ENCODE data around the gene RANBP10. TPM values are rescaled to one million over a fixed set of nuclear protein-coding genes. Genes with fewer than 3 reads are reported as not detected.
A peak's percentile ranks its signal among the peaks of the same experiment; 100 is the strongest.

RANBP10 gene
- total RNA-seq, 2 donors from 2014 or later, result 14.7 to 22.5 TPM

GRCh38 chr16:67713647-67714273 is 92.6 kb downstream of the RANBP10 start:
- no peak for DNase-seq
- Histone ChIP-seq H3K27me3 (no peaks in the 10 kb centered on the region), H3K9ac (ENCODE audit: low read depth in 2 of 2, low read length in 2 of 2) (peak overlapping the region in 1 of 2 donors; percentile 7), H3K4me1 (peaks cover 14% of the 10 kb centered on the region), H3K9me3 (no peaks in the 10 kb centered on the region), H3K4me3 (no peak overlapping the region), H3K27ac (no peak overlapping the region), H3K36me3 (no peaks in the 10 kb centered on the region)
- intact Hi-C loops (cut with DNase I), result no loop called here
- TF ChIP-seq CTCF (IDR thresholded peaks at IDR 0.05), result no peak

DNA sequence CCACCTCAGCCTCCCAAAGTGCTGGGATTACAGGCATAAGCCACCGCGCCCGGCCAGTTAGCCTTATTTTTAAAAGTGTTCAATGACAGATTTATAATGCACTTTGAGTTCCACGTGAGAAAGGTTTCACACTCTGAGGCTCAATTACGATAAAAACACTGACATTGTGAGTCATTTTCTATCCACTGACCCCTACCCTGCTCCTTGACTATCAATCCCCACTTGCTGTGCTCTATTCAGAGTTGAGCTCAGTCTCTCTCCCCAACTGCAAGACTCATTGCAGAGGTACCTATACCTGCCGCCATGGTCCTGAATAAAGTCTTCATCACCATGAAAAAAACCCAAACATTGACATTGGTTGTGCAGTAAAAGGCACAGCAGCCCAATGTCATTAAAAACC is 95.8 kb downstream of the RANBP10 start:
- Histone ChIP-seq H3K36me3 (no peaks in the 10 kb centered on the region), H3K9me3 (no peaks in the 10 kb centered on the region), H3K9ac (ENCODE audit: low read depth in 2 of 2, low read length in 2 of 2) (no peak overlapping the region), H3K4me1 (no peaks in the 10 kb centered on the region), H3K27me3 (no peaks in the 10 kb centered on the region), H3K4me3 (no peak overlapping the region), H3K27ac (no peak overlapping the region)
- no peak for TF ChIP-seq CTCF (IDR thresholded peaks at IDR 0.05)
- intact Hi-C loops (cut with DNase I), result no loop called here
- DNase-seq, result no peak

DNA sequence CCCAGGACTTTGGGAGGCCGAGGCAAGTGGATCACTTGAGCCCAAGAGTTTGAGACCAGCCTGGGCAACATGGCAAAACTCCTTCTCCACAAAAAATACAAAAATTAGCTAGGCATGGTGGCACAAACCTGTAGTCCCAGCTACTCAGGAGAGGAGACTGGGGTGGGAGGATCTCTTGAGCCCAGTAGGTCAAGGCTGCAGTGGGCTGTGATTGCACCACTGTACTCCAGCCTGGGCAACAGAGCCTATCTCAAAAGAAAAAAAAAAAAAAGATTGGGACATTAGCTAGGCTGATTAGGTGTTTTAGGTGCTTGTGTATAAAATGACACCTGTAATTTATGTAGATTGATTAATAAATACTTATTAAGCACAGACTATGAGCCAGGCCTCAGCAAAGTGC is 97.3 kb downstream of the RANBP10 start:
- DNase-seq, result no peak
- H3K27me3 ChIP-seq, result no peaks in the 10 kb centered on the region

DNA sequence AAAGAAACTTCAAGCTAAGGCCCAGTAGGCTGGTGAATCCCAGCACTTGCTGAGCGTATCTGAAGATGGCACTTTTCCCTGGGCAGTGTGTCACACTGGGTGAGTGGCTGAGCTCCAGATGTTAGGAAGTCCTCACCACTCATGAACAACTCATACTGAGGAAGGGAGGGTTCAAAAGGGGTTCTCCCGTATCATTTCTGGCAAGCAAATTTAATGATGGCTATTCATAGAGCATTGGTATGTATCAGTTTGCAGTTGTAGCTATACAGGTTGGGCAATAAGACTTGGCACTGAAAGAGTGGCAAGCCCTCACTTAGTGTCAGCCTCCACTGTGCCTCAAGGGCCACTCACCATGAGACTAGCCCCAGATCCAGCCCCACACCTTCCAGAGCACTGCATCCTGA is 98.0 kb downstream of the RANBP10 start:
- H3K9me3 ChIP-seq, result no peaks in the 10 kb centered on the region
- TF ChIP-seq CTCF (IDR thresholded peaks at IDR 0.05), result no peak
- no peaks in the 10 kb centered on the region for H3K36me3 ChIP-seq
- intact Hi-C loops (cut with DNase I), result no loop called here
- H3K4me1 ChIP-seq, result no peaks in the 10 kb centered on the region
- no peak overlapping the region for H3K27ac ChIP-seq
- H3K27me3 ChIP-seq, result no peaks in the 10 kb centered on the region
- no peak overlapping the region for H3K9ac ChIP-seq (ENCODE audit: low read depth in 2 of 2, low read length in 2 of 2)
- no peak for DNase-seq
- no peak overlapping the region for H3K4me3 ChIP-seq

More for the DNA sequence above, 97.3 kb downstream of the RANBP10 start:
- Histone ChIP-seq H3K9me3 (no peaks in the 10 kb centered on the region), H3K9ac (ENCODE audit: low read depth in 2 of 2, low read length in 2 of 2) (no peak overlapping the region), H3K36me3 (no peaks in the 10 kb centered on the region), H3K4me1 (no peaks in the 10 kb centered on the region), H3K27ac (no peak overlapping the region), H3K4me3 (no peak overlapping the region)
- no peak for TF ChIP-seq CTCF (IDR thresholded peaks at IDR 0.05)
- intact Hi-C loops (cut with DNase I), result no loop called here

DNA sequence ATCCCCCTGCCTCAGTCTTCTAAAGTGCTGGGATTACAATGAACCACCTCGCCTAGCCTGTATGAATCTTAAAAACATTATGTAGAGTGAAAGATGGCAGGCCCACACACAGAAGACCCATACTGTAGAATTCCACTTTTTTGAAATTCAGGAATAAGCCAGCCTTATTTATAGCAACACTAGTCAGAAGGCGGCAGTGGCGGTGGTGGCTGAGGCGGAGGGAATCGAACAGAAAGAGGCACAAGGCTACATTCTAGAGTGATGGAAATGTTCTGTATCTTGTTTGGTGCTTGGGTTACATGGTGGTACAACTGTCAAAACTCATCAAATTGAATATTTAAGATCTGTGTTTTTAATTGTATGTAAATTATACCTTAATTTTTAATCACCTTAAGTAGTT is 98.6 kb downstream of the RANBP10 start:
- H3K36me3 ChIP-seq, result no peaks in the 10 kb centered on the region
- no peaks in the 10 kb centered on the region for H3K27me3 ChIP-seq
- H3K4me1 ChIP-seq, result no peaks in the 10 kb centered on the region
- intact Hi-C loops (cut with DNase I), result no loop called here
- H3K9me3 ChIP-seq, result no peaks in the 10 kb centered on the region
- TF ChIP-seq CTCF (IDR thresholded peaks at IDR 0.05), result no peak
- no peak overlapping the region for H3K27ac ChIP-seq
- no peak overlapping the region for H3K9ac ChIP-seq (ENCODE audit: low read depth in 2 of 2, low read length in 2 of 2)
- no peak for DNase-seq
- no peak overlapping the region for H3K4me3 ChIP-seq
